Hematopoietic multipotent progenitor cell treated with erythropoietin and hydrocortisone succinate and interleukin-3 and kit ligand, for 4 days (in vitro differentiated cells): ENCODE results near the gene UBE2O.

Experiments used
- DNase-seq: peaks from one replicate; pipeline ENCODE4 v3.0.0-alpha.2; 2015

UBE2O gene

DNA sequence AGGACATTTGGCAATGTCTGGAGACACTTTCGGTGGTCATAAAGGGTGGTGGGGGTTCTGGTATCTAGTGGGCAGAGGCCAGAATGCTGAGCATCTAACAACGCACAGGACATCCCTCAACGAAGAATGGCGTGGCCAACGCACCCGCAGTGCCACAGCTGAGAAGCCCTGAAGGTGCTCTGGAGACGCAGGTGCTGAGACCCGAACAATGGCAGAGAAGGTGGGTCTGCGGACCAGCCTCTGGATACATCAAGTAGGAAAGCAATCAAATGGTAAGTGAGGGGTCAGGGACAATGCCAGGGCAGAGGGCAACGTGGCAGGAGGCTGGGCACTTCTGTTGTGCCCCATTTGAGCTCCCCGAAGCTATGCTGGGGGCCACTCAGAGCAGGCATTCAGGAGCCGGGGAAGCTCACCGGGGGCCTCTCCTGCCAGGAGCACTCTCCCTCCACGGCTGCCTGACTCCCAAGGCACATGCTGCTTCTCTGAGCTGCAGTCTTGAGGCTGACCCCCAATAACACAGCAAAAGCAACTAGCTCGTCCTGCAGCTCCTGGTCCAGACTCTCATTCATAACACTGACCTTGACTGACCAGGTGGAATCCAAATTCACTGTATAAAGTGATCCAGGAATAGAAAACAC lies 42.5 kb downstream of the UBE2O start:
- DNase-seq: no peak

DNA sequence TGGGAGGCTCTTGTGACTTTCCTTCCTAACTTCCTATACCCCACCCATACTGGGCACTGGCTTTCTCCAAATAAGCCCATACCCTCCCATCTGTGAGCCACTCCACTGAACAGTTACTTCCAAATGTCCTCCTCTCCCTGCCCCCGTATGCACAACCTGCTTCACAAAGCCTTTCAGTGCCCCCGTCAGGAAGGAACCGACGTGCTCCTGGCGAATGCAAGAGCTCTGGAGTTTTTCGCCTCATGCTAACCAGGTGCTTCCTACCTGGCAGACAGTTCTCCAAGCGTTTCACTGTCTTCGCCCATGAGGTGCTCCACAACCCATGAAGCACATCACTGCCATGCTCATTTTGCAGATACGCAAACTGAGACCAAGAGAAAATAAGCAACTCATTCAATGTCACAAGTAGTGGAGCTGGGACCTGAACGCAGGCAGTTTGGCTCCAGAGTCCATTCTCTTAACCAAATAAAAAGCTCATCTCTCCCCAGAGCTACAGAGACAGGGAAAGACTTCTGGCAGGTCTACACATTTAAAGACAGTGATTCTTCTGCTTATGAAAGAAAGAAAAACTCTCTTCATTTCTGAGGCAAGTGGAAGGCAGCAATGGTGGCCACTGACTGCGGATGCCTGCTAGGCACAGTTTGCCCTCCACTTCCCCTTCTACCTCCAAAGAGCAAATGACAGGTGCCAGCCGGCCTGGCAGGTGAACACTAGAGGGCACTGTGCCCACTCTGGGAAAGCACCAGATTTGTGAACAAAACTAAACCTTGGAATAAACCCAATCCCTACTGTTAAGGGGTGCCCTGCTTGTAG lies 44.7 kb downstream of the UBE2O start:
- DNase-seq: peak; percentile 86

DNA sequence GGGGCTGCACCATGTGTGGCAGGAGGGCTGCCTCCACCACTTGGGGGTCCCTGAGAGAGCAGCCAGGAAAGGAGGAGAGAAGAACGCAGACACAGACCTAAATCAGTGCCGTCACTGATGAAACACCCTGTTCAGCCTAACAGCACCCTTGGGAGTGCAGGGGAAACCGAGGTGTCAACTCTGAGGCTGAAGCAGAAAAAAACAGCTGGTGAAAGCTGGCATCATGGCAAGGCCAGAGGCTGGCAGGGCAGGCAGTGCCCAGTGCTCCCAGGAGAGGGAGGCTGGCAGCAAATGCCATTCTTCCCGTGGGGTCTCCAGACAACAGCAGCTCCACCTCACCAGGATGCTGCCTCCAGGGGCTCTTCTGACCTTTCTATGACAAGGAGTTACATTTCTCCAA lies 45.4 kb downstream of the UBE2O start:
- no peak for DNase-seq

DNA sequence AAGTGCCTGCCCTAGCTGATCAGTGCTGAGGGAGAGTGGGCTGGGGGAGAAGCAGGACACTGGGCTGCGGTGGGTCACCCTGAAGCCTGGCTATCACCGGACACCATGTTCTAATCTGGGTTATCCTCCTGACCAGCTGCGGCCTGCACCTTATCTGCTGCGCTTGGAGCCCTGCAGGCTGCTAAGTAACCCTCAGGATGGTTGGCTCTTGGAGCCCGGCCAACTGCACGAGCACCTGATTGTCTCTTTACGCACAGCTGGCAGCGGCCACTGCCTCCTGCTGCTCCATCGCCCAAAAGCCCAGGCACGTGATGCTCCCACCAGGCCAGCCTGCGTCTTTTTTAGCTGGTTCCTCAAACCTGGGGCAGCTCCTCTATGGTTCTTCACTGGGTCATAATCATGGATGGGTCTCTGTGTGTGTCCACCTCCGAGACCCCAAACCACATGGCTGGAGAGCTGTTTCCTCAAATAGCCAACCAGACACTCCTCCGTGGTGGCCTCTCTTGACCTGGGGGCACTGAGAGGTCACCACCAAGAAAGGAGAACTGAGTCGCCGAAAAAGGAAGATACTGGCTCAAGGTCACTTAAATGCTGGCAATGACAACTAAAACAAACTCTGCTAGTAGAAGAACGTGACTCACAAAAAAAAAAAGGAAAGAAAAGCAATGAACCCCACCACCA lies 46.8 kb downstream of the UBE2O start:
- DNase-seq: peak; percentile 83

DNA sequence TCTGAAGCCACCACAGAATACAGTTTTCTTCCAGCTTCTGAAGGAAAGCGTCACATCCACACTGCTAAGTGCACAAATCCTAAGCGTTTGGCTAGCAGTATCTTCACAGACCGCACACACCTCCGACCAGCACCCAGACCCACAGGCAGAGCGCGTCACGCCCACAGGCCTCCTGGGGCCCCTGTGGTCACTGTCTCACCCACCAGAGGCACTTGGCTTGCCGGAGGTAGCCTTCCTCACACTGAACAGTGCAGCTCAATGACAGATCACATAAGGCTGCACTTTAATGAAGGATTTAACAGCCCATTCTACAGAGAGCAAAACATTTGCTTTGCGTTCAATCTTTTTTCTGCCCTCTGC lies 47.4 kb downstream of the UBE2O start:
- no peak for DNase-seq

DNA sequence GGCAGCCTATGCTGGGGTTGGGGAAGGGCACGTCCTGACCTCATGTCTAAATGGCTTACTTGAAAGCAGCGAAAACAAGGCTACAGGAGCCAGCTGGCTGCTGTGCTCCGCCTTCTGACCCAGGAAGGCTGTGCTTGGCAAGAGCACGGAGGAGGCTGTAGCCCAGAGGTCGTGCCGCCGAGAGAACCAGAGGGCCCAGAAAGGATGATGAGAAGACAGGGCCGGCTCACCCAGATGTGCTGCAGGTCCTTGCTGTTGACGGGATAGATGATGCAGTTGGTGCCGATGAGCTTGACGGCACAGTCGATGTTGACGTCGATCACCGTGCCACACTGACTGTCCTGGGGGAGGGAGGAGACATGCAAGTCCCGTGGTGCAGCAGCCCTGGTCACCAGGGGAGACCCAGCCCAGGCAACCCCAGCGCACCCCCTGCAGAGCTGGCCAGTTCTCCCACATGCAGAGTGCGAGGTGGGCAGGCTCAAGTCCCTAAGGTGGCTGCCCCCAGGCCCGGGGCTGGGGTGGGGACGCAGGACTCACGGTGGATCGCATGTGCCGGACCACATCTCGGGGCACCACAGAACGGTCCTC lies 47.9 kb downstream of the UBE2O start:
- DNase-seq: no peak

DNA sequence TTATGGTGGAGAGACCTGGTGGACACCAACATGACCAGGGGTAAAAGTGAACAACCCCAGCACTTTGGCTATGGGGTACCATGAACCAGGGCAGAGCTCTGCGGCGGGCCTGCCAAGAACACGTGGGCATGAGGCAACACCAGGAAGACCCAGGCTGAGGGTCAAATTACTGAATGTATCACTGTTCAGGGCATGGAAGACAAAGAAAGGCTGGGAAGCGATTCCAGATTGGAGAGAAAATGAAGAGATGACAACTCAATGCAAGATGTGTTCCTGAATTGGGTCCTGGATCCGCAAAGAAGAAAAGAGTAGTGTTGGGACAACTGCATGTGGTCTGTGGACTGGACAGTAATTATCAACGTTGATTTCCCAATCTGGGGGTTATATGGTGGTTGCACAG lies 48.7 kb downstream of the UBE2O start:
- DNase-seq: no peak

DNA sequence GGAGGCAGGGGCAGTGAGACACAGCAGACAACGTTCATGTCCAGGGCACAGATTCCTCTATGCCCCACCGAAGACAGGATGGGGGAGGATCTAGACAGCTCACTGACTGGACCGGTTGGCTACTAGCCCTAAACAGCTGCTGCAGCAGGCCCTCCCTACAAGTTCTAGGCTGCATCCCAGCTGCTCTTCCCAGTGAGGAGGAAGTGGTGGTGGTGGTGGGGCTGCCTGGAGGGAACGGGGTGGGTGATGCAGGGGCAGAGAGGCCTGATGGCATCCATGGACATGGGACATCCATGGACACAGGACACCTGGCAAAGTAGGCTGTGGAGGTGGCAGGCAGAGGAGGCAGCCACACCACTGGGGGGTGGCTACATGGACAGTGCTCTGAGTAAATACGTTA lies 50.2 kb downstream of the UBE2O start:
- no peak for DNase-seq

DNA sequence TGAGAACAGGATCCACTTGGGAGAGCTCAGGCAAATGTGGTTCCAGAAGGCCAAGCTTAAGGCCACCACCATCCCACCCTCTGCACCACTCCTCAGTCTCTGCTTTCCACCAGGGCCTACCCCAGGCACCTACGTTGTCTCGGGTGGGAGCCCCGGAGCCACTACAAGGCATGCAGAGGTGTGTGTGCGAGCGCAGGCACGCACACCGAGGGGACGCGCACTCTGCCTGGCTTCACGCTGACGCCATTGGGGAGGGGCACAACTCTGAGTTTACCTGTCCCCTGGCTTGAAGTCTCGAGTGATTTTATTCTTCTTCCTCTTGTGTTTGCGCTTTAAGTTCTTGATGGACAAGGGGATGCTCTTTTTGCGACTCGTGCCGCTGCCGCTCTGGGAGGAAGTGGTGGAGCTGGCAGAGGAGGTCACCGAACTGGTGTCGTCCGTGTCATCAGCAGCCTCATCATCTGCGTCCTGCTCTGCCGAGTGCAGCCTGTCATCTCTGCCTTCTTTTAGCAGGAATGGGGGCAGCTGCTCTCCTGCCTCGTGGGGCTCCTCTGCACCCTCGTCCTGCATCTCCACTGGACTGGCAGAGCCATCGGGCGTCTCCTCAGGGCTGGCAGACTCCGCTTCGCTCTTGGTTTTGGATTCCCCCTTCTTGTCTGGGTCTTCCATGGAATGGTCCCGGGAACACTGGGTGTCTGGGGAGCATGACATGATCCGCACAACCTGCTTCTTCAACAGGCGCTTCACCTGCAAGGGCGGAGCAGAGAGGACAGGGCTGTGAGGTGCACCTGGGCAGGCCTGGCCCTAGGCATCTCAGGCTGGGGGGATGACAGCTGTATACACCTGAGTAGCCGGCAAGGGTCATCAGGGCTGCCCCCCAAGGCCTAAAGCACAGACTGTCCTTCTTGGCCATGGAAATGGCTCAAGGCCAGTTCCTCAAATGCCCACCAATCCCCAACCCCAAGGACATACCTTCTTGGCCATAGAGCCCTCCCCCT lies 53.5 kb downstream of the UBE2O start:
- no peak for DNase-seq

DNA sequence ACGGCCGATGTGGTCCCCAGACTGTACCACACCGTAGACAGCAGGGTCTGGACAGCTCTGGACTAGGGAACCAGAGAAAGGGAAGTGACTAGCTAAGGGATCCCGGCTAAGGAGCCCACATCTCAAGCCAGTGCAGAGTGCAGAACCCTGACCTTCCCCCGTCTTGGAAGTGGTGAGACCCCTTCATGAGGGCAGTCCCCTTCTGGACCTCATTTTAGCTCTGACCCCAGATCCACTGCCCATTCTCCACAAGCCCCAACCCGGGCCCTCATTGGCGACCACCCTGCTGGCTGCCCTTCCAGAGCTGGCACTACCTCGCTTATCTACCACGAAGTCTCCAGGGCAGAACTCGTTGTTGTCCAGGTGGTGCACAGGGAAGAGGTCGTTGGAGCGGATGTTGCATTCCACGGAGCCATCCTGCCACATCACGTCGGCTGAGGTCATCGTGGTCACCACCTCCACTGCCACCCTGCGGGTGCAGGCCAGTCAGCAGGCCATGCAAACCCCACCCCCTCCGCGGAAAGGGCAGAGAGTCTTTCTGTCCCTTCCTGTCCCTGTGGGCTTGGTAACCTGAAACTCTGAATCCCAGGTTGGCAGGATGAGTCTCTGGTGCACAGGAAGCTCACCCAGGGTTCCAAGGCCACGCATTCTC lies 54.3 kb downstream of the UBE2O start:
- no peak for DNase-seq

DNA sequence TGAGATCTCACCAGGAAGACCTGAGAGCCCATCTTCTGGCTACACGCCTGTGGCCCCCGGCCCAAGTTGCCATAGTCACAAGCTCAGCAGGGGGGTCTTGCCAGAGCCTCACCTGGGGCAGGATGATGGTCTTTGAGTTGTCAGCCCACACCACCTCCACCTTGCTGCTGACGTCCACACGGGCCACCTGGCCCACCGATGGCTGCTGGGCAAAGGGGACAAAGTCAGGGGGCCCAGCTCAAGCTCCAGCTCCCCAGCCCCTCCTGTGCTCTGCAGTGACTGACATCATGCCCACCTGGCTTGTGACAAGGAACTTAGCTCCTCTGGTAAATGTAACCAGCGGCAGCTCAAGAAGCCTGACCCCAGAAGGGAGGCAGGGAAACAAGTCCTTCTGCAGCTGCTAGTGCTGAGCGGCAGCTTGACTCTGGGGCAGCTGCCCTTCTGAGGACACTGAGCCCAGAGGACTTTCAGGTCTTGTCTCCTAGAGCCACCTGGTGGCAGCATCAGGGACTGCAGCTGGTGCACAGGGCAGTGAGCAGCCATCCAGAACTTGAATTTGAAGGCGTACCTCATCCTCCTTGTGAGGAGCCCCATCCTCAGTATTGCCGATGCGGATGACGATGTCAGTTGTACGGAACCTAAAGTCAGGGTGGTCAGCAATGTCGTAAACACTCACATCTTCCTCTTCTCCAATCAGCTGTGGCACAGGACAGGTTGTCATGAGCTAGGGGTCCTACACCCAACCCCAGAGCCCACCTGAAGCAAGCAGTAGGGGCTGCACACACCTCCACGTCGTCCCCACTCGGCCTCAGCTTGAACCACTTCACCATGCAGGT lies 55.0 kb downstream of the UBE2O start:
- DNase-seq: peak; percentile 92

DNA sequence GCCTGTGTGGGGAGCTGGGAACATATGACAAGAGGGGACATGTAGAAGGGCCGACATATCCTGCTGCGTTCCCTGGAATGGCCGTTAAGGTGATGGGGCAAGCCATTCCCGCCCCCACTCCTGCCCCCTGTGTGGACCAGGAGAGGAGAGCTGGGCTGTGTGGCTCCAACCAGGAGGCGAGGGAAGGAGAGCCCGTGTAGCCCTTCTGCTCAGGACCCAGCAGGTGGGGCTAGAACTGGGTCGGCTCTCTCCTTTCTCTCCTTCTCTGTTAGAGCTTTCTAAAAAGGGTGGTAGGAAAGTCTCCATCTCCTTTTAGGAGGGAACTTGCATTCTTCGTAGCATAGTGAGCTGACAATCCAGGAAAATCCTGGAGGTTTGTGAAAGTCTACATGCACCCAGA lies 55.8 kb downstream of the UBE2O start:
- no peak for DNase-seq

DNA sequence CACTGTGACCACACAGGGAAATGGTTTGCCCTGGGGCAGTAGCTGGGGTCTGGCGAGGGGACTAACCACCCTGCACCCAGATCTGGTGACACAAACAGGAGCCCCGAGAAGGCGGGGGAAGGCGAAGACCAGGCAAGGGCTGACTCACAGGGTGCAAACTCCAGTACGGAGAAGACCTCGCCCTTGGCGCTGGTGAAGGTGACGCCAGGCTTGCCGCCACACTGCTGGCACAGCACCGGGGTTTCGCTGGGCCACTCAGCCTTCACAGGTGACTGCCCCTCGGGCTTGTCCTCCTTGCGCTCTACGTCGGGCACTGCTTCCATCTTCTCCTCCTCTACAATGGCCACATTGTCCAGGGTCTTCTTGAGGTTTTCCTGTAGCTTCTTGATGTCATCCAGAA lies 57.0 kb downstream of the UBE2O start:
- no peak for DNase-seq

DNA sequence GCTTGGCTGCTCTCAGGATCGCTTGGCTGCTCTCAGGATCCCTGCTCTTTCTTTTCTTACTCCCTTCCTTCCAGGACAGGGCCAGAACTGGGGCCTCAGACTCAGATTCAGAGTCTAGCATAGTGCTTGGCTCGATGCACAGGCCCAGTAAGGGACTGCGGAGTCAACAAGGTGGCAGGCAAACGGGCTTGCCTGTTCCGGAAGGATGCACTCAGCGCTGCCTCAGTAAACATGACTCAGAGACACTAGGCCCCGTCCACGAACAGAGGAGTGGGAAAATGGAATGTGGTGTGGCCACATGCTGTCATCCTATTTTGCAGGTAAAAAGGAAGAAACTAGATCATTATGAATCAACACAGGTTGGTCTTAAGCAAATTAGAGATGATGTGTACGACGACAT lies 58.8 kb downstream of the UBE2O start:
- no peak for DNase-seq

DNA sequence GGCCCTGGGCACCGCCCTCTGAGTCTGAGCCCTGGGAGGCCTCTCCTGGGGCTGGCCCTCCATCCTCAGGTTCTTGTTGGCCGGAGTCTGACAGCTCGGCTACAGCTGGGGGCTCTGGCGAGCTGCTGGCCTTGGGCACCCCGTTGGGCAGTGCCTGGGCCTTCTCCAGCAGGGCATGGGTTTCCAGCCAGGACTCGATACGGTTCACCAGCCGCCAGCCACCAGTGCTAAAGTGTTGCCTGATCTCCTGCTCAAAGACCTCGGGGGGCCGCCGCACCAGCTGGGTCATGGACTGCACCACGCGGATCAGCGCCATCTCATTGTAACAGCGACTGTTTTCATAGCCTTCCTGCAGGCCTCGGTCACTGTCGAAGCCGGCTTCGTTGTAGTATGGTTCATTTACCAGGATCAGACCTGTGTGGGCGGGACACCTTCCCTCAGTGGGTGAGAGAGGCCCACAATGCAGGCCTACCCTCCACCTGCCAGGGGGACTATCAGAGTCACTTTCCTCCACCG lies 61.7 kb downstream of the UBE2O start:
- no peak for DNase-seq

DNA sequence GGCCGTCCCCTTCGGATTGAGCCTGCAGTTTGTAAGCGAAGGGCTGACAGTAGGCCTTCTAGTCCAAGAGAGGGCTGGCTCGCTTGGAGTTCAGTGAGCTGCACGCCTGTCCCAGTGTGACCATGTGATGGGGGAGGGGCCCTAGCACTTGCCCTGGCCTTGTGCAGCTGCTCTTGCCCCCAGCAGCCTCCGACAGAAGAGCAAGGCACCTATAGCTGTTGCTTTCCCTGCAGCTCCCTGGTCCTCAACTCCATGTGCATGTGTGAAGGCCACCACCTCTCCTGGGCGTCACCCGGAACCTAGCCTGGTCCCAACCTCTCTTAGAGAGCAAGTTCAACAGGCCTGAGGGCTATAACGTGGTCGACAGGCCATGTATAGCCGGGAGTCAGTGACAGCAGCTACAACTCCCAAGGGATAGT lies 62.9 kb downstream of the UBE2O start:
- DNase-seq: no peak

DNA sequence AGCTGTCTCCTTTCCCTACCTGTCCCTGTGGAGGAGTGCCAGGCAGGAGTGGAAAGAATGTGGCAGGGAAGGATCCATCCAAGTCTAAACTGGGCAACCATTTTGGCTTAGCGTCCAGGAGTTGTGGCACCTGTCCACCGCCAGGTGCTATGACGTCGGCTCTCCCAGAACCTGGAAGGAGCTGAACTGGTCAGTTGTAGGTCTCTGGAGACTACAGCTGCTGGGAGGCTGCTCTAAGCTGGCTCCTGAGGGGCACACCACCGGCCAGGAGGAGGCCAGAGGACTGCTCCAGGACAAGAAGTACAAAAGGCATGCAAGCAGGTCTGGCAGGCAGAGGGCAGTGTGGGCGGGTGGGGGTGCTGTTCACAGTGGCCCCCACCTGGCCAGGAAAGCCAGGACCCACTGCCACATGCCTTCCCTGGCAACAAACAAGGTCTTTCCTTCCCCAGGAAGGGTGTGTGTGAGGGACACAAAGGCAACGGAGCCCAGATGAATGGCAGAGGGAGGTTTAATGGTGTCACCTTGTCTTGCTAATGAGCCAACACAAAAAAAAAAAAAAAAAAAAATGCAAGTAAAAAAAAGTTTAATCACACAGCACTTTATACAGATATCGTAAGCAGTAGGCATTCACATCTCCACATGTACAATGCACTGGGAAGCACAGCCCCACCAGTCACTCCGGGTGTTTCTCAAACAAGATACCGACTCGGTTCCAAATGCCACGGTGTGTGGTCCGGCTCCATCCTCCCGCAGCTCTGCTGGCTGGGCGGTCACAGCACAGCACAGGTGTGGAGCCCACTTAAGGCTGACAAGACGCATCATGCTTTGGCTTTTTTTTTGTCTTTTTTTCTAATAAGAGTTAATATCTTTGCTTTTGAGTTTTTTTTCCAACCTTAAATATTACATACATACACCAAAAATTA lies 63.7 kb downstream of the UBE2O start:
- no peak for DNase-seq

DNA sequence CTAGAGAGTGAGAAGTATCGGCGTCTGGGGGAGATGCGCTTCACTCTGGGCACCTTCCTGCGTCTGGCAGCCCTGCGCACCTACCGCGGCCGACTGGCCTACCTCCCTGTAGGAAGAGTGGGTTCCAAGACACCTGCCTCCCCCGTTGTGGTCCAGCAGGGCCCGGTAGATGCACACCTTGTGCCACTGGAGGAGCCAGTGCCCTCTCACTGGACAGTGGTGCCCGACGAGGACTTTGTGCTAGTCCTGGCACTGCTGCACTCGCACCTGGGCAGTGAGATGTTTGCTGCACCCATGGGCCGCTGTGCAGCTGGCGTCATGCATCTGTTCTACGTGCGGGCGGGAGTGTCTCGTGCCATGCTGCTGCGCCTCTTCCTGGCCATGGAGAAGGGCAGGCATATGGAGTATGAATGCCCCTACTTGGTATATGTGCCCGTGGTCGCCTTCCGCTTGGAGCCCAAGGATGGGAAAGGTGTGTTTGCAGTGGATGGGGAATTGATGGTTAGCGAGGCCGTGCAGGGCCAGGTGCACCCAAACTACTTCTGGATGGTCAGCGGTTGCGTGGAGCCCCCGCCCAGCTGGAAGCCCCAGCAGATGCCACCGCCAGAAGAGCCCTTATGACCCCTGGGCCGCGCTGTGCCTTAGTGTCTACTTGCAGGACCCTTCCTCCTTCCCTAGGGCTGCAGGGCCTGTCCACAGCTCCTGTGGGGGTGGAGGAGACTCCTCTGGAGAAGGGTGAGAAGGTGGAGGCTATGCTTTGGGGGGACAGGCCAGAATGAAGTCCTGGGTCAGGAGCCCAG lies 65.8 kb downstream of the UBE2O start:
- DNase-seq: no peak
